GM13976 (cell line): Measurements from ENCODE around the gene RERE.

Experiments used
- DNase-seq: peaks from one replicate; pipeline ENCODE4 v3.0.0; 2012; ENCODE audit warnings: low spot score
- CTCF ChIP-seq: IDR thresholded peaks from 2 replicates; pipeline ENCODE4 v1.5.1; 2012; ENCODE audit warnings: borderline replicate concordance, mild to moderate bottlenecking; ENCODE audit not compliant: insufficient read depth; ENCODE audit errors: extremely low read depth, missing control alignments, control extremely low read depth
- in situ Hi-C: fragments of 300-500 bp; cut with MboI; formaldehyde crosslinking; loops from one replicate; pipeline ENCODE4 v1.12.0; 2022; ENCODE audit warnings: low sequenced_read_pairs, mixed read lengths, inconsistent platforms; ENCODE audit not compliant: unreplicated experiment

The RERE gene

GRCh38 chr1:8533124-8533523 lies 284.3 kb downstream of the RERE start:
- in situ Hi-C loops, result no loop called here
- no peak for TF ChIP-seq CTCF
- peak; percentile 50 for DNase-seq

GRCh38 chr1:8529901-8530300 lies 287.5 kb downstream of the RERE start:
- TF ChIP-seq CTCF, result no peak
- in situ Hi-C loops, result no loop called here
- DNase-seq, result no peak

- in situ Hi-C loops, result no loop called here
- no peak for DNase-seq
- no peak for TF ChIP-seq CTCF
These were observed 289.5 kb downstream of the RERE start for GRCh38 chr1:8527941-8528340.

- DNase-seq, result peak; percentile 54
- in situ Hi-C loops, result no loop called here
- no peak for TF ChIP-seq CTCF
These were observed 291.7 kb downstream of the RERE start for GRCh38 chr1:8525558-8526275.

- in situ Hi-C loops, result no loop called here
These were observed 292.3 kb downstream of the RERE start for GRCh38 chr1:8525216-8525557.

GRCh38 chr1:8524627-8525157 lies 292.7 kb downstream of the RERE start:
- in situ Hi-C loops, result no loop called here
- no peak for TF ChIP-seq CTCF
- DNase-seq, result no peak

More at GRCh38 chr1:8525216-8525557, 292.3 kb downstream of the RERE start:
- TF ChIP-seq CTCF, result no peak
- no peak for DNase-seq

GRCh38 chr1:8523666-8524206 lies 293.7 kb downstream of the RERE start:
- no peak for DNase-seq
- TF ChIP-seq CTCF, result no peak
- in situ Hi-C loops, result no loop called here
